HEK293 (cell line): ENCODE data around the gene GATAD2A.

Experiments used
- CTCF ChIA-PET: fragments of 350-600 bp; formaldehyde crosslinking; extraction: SDS; loops from one replicate; lab custom pipeline; 2021; ENCODE audit warnings: antibody characterized with exemption; lab: Yijun Ruan, JAX
- POLR2A ChIA-PET: fragments of 300-600 bp; formaldehyde crosslinking; extraction: SDS; loops from one replicate; lab custom pipeline; 2020; ENCODE audit warnings: antibody characterized with exemption, inconsistent platforms; lab: Yijun Ruan, JAX
- H3K27ac ChIP-seq: fragments of 200-500 bp; sonication (Bioruptor generic); 2 replicates; pipeline ENCODE4 v1.5.1; 2014; ENCODE audit warnings: low read depth, low read length, control low read depth, inconsistent platforms; ENCODE audit errors: extremely low read depth
- H3K36me3 ChIP-seq, 2 experiments: fragments of 200-500 bp in 1 of 2; sonication (Bioruptor generic) in 1 of 2; 1 replicate in 1 of 2; 2 replicates in 1 of 2; pipeline ENCODE4 v1.5.1; 2014 to 2017; ENCODE audit warnings: inconsistent platforms in 2 of 2, low read length in 2 of 2; ENCODE audit not compliant: control insufficient read depth in 2 of 2, insufficient read depth in 1 of 2
- H3K4me1 ChIP-seq: fragments of 200-500 bp; sonication (Bioruptor generic); 2 replicates; pipeline ENCODE4 v1.5.1; 2014; ENCODE audit warnings: mild to moderate bottlenecking, low read length, inconsistent platforms; ENCODE audit not compliant: control insufficient read depth, insufficient read depth
- H3K4me3 ChIP-seq: 2 replicates; pipeline ENCODE4 v1.5.1; 2011; ENCODE audit warnings: low read depth, mild to moderate bottlenecking, control low read depth, low read length, moderate library complexity
- H3K9me3 ChIP-seq: fragments of 200-500 bp; sonication (Bioruptor generic); 2 replicates; pipeline ENCODE4 v1.5.1; 2014; ENCODE audit warnings: low read depth, low read length, inconsistent platforms; ENCODE audit not compliant: control insufficient read depth, insufficient read depth
- MYNN ChIP-seq: fragments of 450-650 bp; formaldehyde crosslinking; IDR thresholded peaks from 2 replicates; pipeline ENCODE4 v1.5.1; 2016; ENCODE audit warnings: missing biosample characterization, missing genetic modification characterization, borderline replicate concordance
- MZF1 ChIP-seq: fragments of 450-650 bp; formaldehyde crosslinking; IDR thresholded peaks from 2 replicates; pipeline ENCODE4 v1.5.1; 2017; ENCODE audit warnings: missing biosample characterization, missing genetic modification characterization, borderline replicate concordance
- PRDM4 ChIP-seq: fragments of 450-650 bp; formaldehyde crosslinking; IDR thresholded peaks from 2 replicates; pipeline ENCODE4 v1.5.1; 2017; ENCODE audit warnings: missing biosample characterization, missing genetic modification characterization
- SCRT2 ChIP-seq: fragments of 450-650 bp; formaldehyde crosslinking; IDR thresholded peaks from 2 replicates; pipeline ENCODE4 v1.5.1; 2016; ENCODE audit warnings: missing biosample characterization, missing genetic modification characterization
- ZBTB26 ChIP-seq: fragments of 450-650 bp; formaldehyde crosslinking; optimal IDR thresholded peaks from 2 replicates; pipeline ENCODE3; 2016; ENCODE audit warnings: missing biosample characterization, mild to moderate bottlenecking, missing genetic modification characterization
- ZNF133 ChIP-seq: fragments of 450-650 bp; formaldehyde crosslinking; IDR thresholded peaks from 2 replicates; pipeline ENCODE4 v1.5.1; 2016; ENCODE audit warnings: missing biosample characterization, missing genetic modification characterization
- ZNF311 ChIP-seq: fragments of 450-650 bp; formaldehyde crosslinking; IDR thresholded peaks from 2 replicates; pipeline ENCODE4 v1.5.1; 2017; ENCODE audit warnings: missing biosample characterization, missing genetic modification characterization, borderline replicate concordance
- ZNF335 ChIP-seq: fragments of 450-650 bp; formaldehyde crosslinking; conservative IDR thresholded peaks from 2 replicates; pipeline ENCODE4 v1.5.1; 2016; ENCODE audit warnings: missing biosample characterization, missing genetic modification characterization
- ZNF394 ChIP-seq: fragments of 450-650 bp; formaldehyde crosslinking; IDR thresholded peaks from 2 replicates; pipeline ENCODE4 v1.5.1; 2016; ENCODE audit warnings: missing biosample characterization, missing genetic modification characterization, mild to moderate bottlenecking, moderate library complexity, borderline replicate concordance
- ZNF416 ChIP-seq: fragments of 450-650 bp; formaldehyde crosslinking; IDR thresholded peaks from 2 replicates; pipeline ENCODE4 v1.5.1; 2016; ENCODE audit warnings: missing biosample characterization, missing genetic modification characterization
- ZNF433 ChIP-seq: fragments of 450-650 bp; formaldehyde crosslinking; IDR thresholded peaks from 2 replicates; pipeline ENCODE4 v1.5.1; 2016; ENCODE audit warnings: missing biosample characterization, missing genetic modification characterization, low read depth
- ZNF449 ChIP-seq: fragments of 450-650 bp; formaldehyde crosslinking; IDR thresholded peaks from 2 replicates; pipeline ENCODE4 v1.5.1; 2017; ENCODE audit warnings: missing biosample characterization, mild to moderate bottlenecking, missing genetic modification characterization, moderate library complexity
- ZNF529 ChIP-seq: fragments of 450-650 bp; formaldehyde crosslinking; IDR thresholded peaks from 2 replicates; pipeline ENCODE4 v1.5.1; 2017; ENCODE audit warnings: missing genetic modification characterization, missing biosample characterization; ENCODE audit not compliant: insufficient replicate concordance
- ZNF621 ChIP-seq: fragments of 450-650 bp; formaldehyde crosslinking; IDR thresholded peaks from 2 replicates; pipeline ENCODE4 v1.5.1; 2017; ENCODE audit warnings: missing biosample characterization, missing genetic modification characterization
- ZNF654 ChIP-seq: fragments of 450-650 bp; formaldehyde crosslinking; IDR thresholded peaks from 2 replicates; pipeline ENCODE4 v1.5.1; 2016; ENCODE audit warnings: low read depth, missing biosample characterization, missing genetic modification characterization
- ZNF670 ChIP-seq: fragments of 450-650 bp; formaldehyde crosslinking; IDR thresholded peaks from 2 replicates; pipeline ENCODE4 v1.5.1; 2016; ENCODE audit warnings: missing biosample characterization, missing genetic modification characterization, low read depth
- ZNF785 ChIP-seq: fragments of 450-650 bp; formaldehyde crosslinking; IDR thresholded peaks from 2 replicates; pipeline ENCODE4 v1.5.1; 2016; ENCODE audit warnings: missing biosample characterization, missing genetic modification characterization
- ZSCAN23 ChIP-seq: fragments of 450-650 bp; formaldehyde crosslinking; IDR thresholded peaks from 2 replicates; pipeline ENCODE4 v1.5.1; 2016; ENCODE audit warnings: missing biosample characterization, missing genetic modification characterization
- ZSCAN5A ChIP-seq: fragments of 450-650 bp; formaldehyde crosslinking; IDR thresholded peaks from 2 replicates; pipeline ENCODE4 v1.5.1; 2016; ENCODE audit warnings: missing biosample characterization, missing genetic modification characterization

Gene GATAD2A

GRCh38 chr19:19527371-19527656 lies 121.8 kb downstream of the GATAD2A start:
- CTCF ChIA-PET, result no interaction called here
- no peaks in the 10 kb centered on the region for H3K9me3 ChIP-seq
- no peak for TF ChIP-seq ZNF670
- TF ChIP-seq ZNF621 (tag by site-specific recombination), result no peak
- TF ChIP-seq ZNF449 (tag by site-specific recombination), result no peak
- H3K4me1 ChIP-seq, result no peaks in the 10 kb centered on the region
- H3K27ac ChIP-seq, result no peak overlapping the region
- no peak overlapping the region for H3K4me3 ChIP-seq
- H3K36me3 ChIP-seq, result peaks cover 13 to 65% of the 10 kb centered on the region in 2 experiments; a peak in 2 of 3 replicates
- POLR2A ChIA-PET, result no interaction called here

GRCh38 chr19:19527674-19528625 lies 122.5 kb downstream of the GATAD2A start:
- CTCF ChIA-PET, result no interaction called here
- Histone ChIP-seq H3K4me1 (no peaks in the 10 kb centered on the region), H3K36me3 (peaks cover 13 to 70% of the 10 kb centered on the region in 2 experiments; a peak in 2 of 3 replicates), H3K27ac (no peak overlapping the region), H3K9me3 (no peaks in the 10 kb centered on the region)
- POLR2A ChIA-PET, result interaction anchor here (2.2 kb wide), 1 partner anchor 11 kb away, joined by 6 read pairs; the partner anchor contains the start of genes NDUFA13 and TSSK6
- TF ChIP-seq ZNF311 (tag by site-specific recombination) (no peak), ZNF394 (tag by site-specific recombination) (no peak), ZBTB26 (tag by site-specific recombination) (no peak), ZNF654 (no peak), ZNF133 (tag by site-specific recombination) (no peak), ZNF416 (tag by site-specific recombination) (no peak), ZNF529 (tag by site-specific recombination) (no peak), MYNN (tag by site-specific recombination) (no peak), SCRT2 (tag by site-specific recombination) (no peak), ZNF785 (no peak), ZNF449 (tag by site-specific recombination) (no peak), PRDM4 (no peak), ZNF433 (tag by site-specific recombination) (no peak), ZSCAN23 (tag by site-specific recombination) (no peak), MZF1 (tag by site-specific recombination) (no peak), ZSCAN5A (tag by site-specific recombination) (no peak), ZNF335 (tag by site-specific recombination) (no peak)
- TF ChIP-seq, all 188 proteins: peak for 0
- no peak overlapping the region for H3K4me3 ChIP-seq
